Endothelial cell of umbilical vein (primary cell): Measurements from ENCODE around the gene SP3. TPM values are rescaled to one million over a fixed set of nuclear protein-coding genes. Genes with fewer than 3 reads are reported as not detected.

ENCODE experiments used
- BruUV-seq: library from RNA; stranded (reverse); fragments of 400-500 nt; replicated peaks from 2 replicates; lab custom pipeline; 2021; lab: Mats Ljungman, UMichigan
- CTCF ChIA-PET: fragments of 300-600, 350-600 bp; sonication (Branson Sonifier 250); formaldehyde crosslinking; loops from one replicate; lab custom pipeline; 2021; ENCODE audit warnings: antibody characterized with exemption, inconsistent platforms; lab: Charles Lee
- POLR2A ChIA-PET: fragments of 300-600, 350-600 bp; sonication (Branson Sonifier 250); formaldehyde crosslinking; loops from one replicate; lab custom pipeline; 2021; ENCODE audit warnings: antibody characterized with exemption, inconsistent platforms; lab: Charles Lee
- DNase-seq: peaks from one replicate; pipeline ENCODE4 v3.0.0-alpha.2; 2011; ENCODE audit warnings: low read depth, low spot score
- FAIRE-seq: peaks from 2 replicates; lab custom pipeline; 2011; peaks lifted over from hg19 to GRCh38; lab: Jason Lieb, UNC
- H2AFZ ChIP-seq: 2 replicates; pipeline ENCODE4 v1.6.0; 2012; ENCODE audit warnings: low read depth, low read length, control low read depth, inconsistent platforms
- H3K27ac ChIP-seq: 2 replicates; pipeline ENCODE4 v1.5.1; 2011; ENCODE audit warnings: low read depth, mild to moderate bottlenecking, control low read depth, low read length, moderate library complexity; ENCODE audit not compliant: insufficient read depth
- H3K27me3 ChIP-seq, 2 experiments: 2 replicates each; pipeline versions ENCODE4 v1.6.0 to v1.6.1; 2011; ENCODE audit warnings: low read length in 2 of 2, mixed read lengths in 1 of 2; ENCODE audit not compliant: control insufficient read depth in 2 of 2, insufficient read depth in 2 of 2
- H3K36me3 ChIP-seq, 2 experiments: 2 replicates in 1 of 2; 3 replicates in 1 of 2; pipeline ENCODE4 v1.5.1; 2011; ENCODE audit warnings: low read length in 2 of 2, mild to moderate bottlenecking in 1 of 2, moderate library complexity in 1 of 2; ENCODE audit not compliant: control insufficient read depth in 2 of 2, insufficient read depth in 2 of 2; ENCODE audit errors: extremely low read depth in 1 of 2
- H3K4me1 ChIP-seq: 3 replicates; pipeline ENCODE4 v1.5.1; 2011; ENCODE audit warnings: mild to moderate bottlenecking, low read length; ENCODE audit not compliant: control insufficient read depth, insufficient read depth; ENCODE audit errors: extremely low read depth
- H3K4me2 ChIP-seq: 2 replicates; pipeline ENCODE4 v1.6.1; 2011; ENCODE audit warnings: low read length, control low read depth, mixed read lengths; ENCODE audit not compliant: insufficient read depth
- H3K4me3 ChIP-seq, 3 experiments: fragments of 200-600 bp in 1 of 3; sonication (generic), shearing (Covaris generic) in 1 of 3; replicated peaks in 1 of 3; 2 replicates each; pipeline ENCODE4 v1.5.1; 2011 to 2016; ENCODE audit warnings: control low read depth in 3 of 3, low read length in 3 of 3, mild to moderate bottlenecking in 2 of 3, inconsistent platforms in 1 of 3, low read depth in 1 of 3, moderate library complexity in 1 of 3; ENCODE audit not compliant: insufficient read depth in 1 of 3
- H3K79me2 ChIP-seq: 2 replicates; pipeline ENCODE4 v1.6.0; 2012; ENCODE audit warnings: low read length, inconsistent platforms; ENCODE audit not compliant: control insufficient read depth, insufficient read depth
- H3K9ac ChIP-seq: replicated peaks from 2 replicates; pipeline ENCODE3; 2011; ENCODE audit warnings: low read length, control low read depth; ENCODE audit not compliant: insufficient read depth; ENCODE audit errors: extremely low read depth
- H3K9me1 ChIP-seq: replicated peaks from 3 replicates; pipeline ENCODE4 v1.6.0; 2011; ENCODE audit warnings: mild to moderate bottlenecking, low read length; ENCODE audit not compliant: control insufficient read depth, insufficient read depth; ENCODE audit errors: extremely low read depth
- H3K9me3 ChIP-seq: replicated peaks from 2 replicates; pipeline ENCODE4 v1.5.1; 2012; ENCODE audit warnings: low read length, inconsistent platforms; ENCODE audit not compliant: control insufficient read depth, insufficient read depth
- H4K20me1 ChIP-seq: replicated peaks from 2 replicates; pipeline ENCODE3; 2011; ENCODE audit warnings: mild to moderate bottlenecking, low read length; ENCODE audit not compliant: control insufficient read depth, insufficient read depth; ENCODE audit errors: extremely low read depth
- EZH2 ChIP-seq: IDR thresholded peaks from 2 replicates; pipeline ENCODE4 v1.6.1; 2012; ENCODE audit warnings: borderline replicate concordance, low read depth, mild to moderate bottlenecking, moderate library complexity, low read length, inconsistent platforms; ENCODE audit not compliant: severe bottlenecking
- FOS ChIP-seq: IDR thresholded peaks from 2 replicates; pipeline ENCODE4 v1.6.1; 2011; ENCODE audit warnings: mild to moderate bottlenecking, low read length, moderate library complexity, borderline replicate concordance; ENCODE audit not compliant: insufficient read depth
- GATA2 ChIP-seq: IDR thresholded peaks from 2 replicates; pipeline ENCODE4 v1.7.0; 2011; ENCODE audit warnings: low read depth, mild to moderate bottlenecking, moderate library complexity, mixed read lengths, low read length; ENCODE audit not compliant: insufficient read length, insufficient read depth
- JUN ChIP-seq: IDR thresholded peaks from 2 replicates; pipeline ENCODE4 v1.6.1; 2011; ENCODE audit warnings: borderline replicate concordance, low read depth; ENCODE audit not compliant: insufficient read length, insufficient read depth
- MYC ChIP-seq: IDR thresholded peaks from one replicate; pipeline ENCODE4 v1.6.1; 2011; ENCODE audit warnings: mild to moderate bottlenecking, low read depth, low read length
- POLR2A ChIP-seq: IDR thresholded peaks from 2 replicates; pipeline ENCODE4 v1.6.1; 2012; ENCODE audit warnings: low read depth, mild to moderate bottlenecking, control low read depth, low read length
- POLR2AphosphoS5 ChIP-seq: IDR thresholded peaks from 2 replicates; pipeline ENCODE4 v1.6.1; 2012; ENCODE audit warnings: low read depth, mild to moderate bottlenecking, control low read depth, low read length, moderate library complexity; ENCODE audit not compliant: insufficient read depth
- dilution Hi-C: fragments of 300-500 bp; cut with MboI; formaldehyde crosslinking; loops from one replicate; pipeline ENCODE4 v1.15.0; 2019; ENCODE audit warnings: low sequenced_read_pairs; ENCODE audit not compliant: extremely low pct_ligation_motif_present
- intact Hi-C: fragments of 100-400 bp; cut with micrococcal nuclease; formaldehyde crosslinking; loops from one replicate; pipeline ENCODE4 v1.10.0; 2022
- polyA plus RNA-seq, 4 experiments: library from polyadenylated mRNA; depleted of rRNA in 3 of 4; stranded (reverse) in 3 of 4; unstranded in 1 of 4; fragments of >200 nt; gene quantifications; 2 replicates each; pipeline versions ENCODE4 v1.2.1 to v1.2.3, GENCODE V29; 2011 to 2012; ENCODE audit warnings: missing spikeins in 1 of 4
- total RNA-seq: library from RNA; stranded (reverse); gene quantifications from 2 replicates; pipeline ENCODE4 v1.2.3, GENCODE V29; 2021
- TF ChIP-seq, protein P1 (sequence below), 2 donors: IDR thresholded peaks; 1 replicate in 1 of 2; 2 replicates in 1 of 2; pipeline ENCODE4 v1.5.1; 2011; ENCODE audit warnings: low read length in 2 of 2, mild to moderate bottlenecking in 2 of 2, moderate library complexity in 2 of 2, control low read depth in 1 of 2, inconsistent platforms in 1 of 2, low read depth in 1 of 2; ENCODE audit not compliant: insufficient read depth in 1 of 2; ENCODE audit errors: extremely low read depth in 1 of 2
- TF ChIP-seq, protein P2 (sequence below): IDR thresholded peaks from 2 replicates; pipeline ENCODE4 v1.6.1; 2011; ENCODE audit not compliant: insufficient read depth, insufficient read length

The SP3 gene
- total and polyA plus RNA-seq, 2 donors (not counting 3 experiments of a cell fraction or from before 2014, with no cell fraction given) = 23.9 to 59.0 TPM

DNA sequence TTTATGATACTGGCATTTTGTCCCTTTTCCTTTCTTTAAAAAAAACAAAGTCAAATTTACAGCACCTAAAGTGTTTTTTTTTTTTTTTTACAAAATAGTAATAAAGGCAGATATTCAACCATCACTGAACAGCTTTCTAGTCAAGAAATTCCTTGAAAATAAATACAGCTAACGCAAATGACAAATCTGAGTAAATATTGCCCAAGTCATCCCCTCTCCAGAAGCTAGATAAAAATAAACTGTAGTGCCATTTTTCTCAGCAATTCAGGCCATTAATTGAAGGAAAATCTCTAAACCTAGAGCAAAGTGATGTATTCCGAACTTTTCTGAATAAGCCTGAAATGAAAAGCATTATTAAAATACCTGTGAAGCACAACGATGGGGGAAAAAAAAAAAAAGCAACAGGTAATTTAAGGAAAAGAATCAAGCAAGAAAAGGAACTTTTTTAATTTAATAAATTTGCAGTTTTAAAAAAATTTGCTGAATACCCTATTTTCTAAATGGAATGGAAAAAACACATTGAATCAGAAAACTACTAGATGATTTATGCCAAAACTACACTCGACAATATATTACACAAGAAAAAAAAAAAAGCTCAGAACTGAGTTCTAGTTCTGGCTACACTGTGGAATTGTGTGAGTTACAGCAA lies 6.9 kb downstream of the SP3 start:
- dilution Hi-C loops = no loop called here
- H3K36me3 ChIP-seq = peaks cover 8 to 11% of the 10 kb centered on the region in 2 experiments
- CTCF ChIA-PET = interaction anchor here (0.6 kb wide), 1 partner anchor 198 kb away, joined by 3 read pairs; no protein-coding TSS in a partner anchor

More for the DNA sequence above, 6.9 kb downstream of the SP3 start:
- no peak for TF ChIP-seq POLR2AphosphoS5
- TF ChIP-seq, protein P1, sequence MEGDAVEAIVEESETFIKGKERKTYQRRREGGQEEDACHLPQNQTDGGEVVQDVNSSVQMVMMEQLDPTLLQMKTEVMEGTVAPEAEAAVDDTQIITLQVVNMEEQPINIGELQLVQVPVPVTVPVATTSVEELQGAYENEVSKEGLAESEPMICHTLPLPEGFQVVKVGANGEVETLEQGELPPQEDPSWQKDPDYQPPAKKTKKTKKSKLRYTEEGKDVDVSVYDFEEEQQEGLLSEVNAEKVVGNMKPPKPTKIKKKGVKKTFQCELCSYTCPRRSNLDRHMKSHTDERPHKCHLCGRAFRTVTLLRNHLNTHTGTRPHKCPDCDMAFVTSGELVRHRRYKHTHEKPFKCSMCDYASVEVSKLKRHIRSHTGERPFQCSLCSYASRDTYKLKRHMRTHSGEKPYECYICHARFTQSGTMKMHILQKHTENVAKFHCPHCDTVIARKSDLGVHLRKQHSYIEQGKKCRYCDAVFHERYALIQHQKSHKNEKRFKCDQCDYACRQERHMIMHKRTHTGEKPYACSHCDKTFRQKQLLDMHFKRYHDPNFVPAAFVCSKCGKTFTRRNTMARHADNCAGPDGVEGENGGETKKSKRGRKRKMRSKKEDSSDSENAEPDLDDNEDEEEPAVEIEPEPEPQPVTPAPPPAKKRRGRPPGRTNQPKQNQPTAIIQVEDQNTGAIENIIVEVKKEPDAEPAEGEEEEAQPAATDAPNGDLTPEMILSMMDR (IDR thresholded peaks at IDR 0.05; ENCODE audit: extremely low read depth in 1 of 2, insufficient read depth in 1 of 2, low read depth in 1 of 2, low read length in 2 of 2) = no peak
- TF ChIP-seq EZH2 = no peak
- TF ChIP-seq, protein P2, sequence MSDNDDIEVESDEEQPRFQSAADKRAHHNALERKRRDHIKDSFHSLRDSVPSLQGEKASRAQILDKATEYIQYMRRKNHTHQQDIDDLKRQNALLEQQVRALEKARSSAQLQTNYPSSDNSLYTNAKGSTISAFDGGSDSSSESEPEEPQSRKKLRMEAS = no peak
- no peak for TF ChIP-seq POLR2A
- no peak for TF ChIP-seq MYC
- no peak for TF ChIP-seq GATA2
- TF ChIP-seq JUN = no peak
- no peak for TF ChIP-seq FOS
- Histone ChIP-seq H3K79me2 (peaks cover 100% of the 10 kb centered on the region), H3K4me2 (no peak overlapping the region), H2AFZ (no peak overlapping the region), H3K27me3 (no peaks in the 10 kb centered on the region), H3K4me1 (peaks cover 11% of the 10 kb centered on the region), H3K27ac (no peak overlapping the region), H3K4me3 (no peak overlapping the region), H3K9me1 (no peaks in the 10 kb centered on the region), H3K9ac (no peak overlapping the region), H3K9me3 (no peaks in the 10 kb centered on the region), H4K20me1 (peaks cover 10% of the 10 kb centered on the region)
- intact Hi-C loops = no loop called here
- no peak for FAIRE-seq
- no peak for DNase-seq
- POLR2A ChIA-PET = no interaction called here
- no TSS peak for BruUV-seq
